Skin of body (tissue), 3 donors: ENCODE data around the gene G2E3. TPM values are rescaled to one million over a fixed set of nuclear protein-coding genes. Genes with fewer than 3 reads are reported as not detected.

Source experiments
- DNase-seq: peaks from one replicate; lab custom pipeline; 2025; lab: John Stamatoyannopoulos, UW
- small RNA-seq: library from RNA; depleted of rRNA; stranded (forward); fragments of <200 nt; gene quantifications from one replicate; pipeline ENCODE3, GENCODE V24; 2014; ENCODE audit warnings: low replicate concordance
- total RNA-seq: library from RNA; depleted of rRNA; stranded (reverse); fragments of >200 nt; gene quantifications from one replicate; pipeline ENCODE4 v1.2.3, GENCODE V29; 2014

G2E3 gene
- total RNA-seq, 1 donor from 2014 or later = 22.4 TPM

DNA sequence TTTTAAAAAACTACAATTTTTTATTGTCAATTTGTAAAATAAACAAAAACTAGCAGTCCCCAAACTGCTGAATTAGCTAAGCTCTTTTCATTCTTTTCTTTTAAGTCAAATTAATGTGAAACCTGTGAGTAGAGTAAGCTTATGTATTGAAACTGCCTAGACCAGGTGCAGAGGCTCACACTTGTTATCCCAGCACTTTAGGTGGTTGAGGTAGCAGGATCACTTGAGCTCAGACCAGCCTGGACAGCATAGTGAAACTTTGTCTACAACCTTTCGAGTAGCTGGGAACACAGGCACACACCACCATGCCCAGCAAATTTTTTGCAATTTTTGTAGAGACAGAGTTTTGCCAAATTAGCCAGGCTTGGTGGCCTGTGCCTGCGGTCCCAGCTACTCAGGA is 89.5 kb downstream of the G2E3 start:
- no peak for DNase-seq

DNA sequence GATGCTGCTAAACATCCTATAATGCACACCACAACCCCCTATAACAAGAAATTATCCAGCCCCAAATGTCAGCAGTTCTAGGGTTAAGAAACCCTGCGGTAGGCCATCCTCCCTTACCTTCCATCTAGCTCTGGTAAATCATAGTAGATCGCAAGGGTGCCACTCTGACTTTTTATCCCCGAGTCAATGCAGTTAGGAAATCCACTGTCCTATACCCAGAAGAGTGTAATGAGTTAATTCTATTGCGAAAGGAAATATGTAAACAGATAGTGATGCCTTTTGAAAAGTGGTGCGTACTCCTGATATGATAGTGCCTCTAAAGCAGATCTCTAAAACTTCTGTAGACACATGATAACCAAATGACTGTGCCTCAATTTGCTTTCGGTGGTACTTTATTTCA is 93.0 kb downstream of the G2E3 start:
- no peak for DNase-seq

GRCh38 chr14:30655124-30655523 is 96.2 kb downstream of the G2E3 start:
- DNase-seq = no peak

GRCh38 chr14:30655658-30656057 is 96.7 kb downstream of the G2E3 start:
- DNase-seq = no peak

GRCh38 chr14:30656190-30656632 is 97.3 kb downstream of the G2E3 start:
- no peak for DNase-seq

GRCh38 chr14:30657050-30657449 is 98.1 kb downstream of the G2E3 start:
- no peak for DNase-seq

- DNase-seq = no peak
Observed at GRCh38 chr14:30657606-30658163, 98.7 kb downstream of the G2E3 start.

DNA sequence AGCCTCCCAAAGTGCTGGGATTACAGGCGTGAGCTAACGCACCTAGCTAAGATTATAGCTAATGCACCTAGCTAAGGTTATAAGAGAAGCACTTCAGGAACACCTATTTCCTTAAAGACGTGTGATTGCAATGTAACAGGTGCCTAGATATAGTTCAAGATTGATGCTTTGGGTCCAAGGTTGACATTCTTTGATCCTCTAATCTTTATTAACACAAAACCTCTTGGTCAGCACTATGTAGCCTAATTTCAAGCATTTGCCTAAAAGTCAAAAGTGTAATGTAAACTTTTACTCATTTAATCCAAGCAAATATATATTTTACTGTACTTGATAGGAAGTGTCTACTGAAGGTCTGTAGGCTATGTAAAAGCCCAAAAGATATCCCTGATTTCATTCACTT is 99.7 kb downstream of the G2E3 start:
- no peak for DNase-seq

- no peak for DNase-seq
Observed at GRCh38 chr14:30669594-30669993, 110.6 kb downstream of the G2E3 start.

Small RNA genes lying within 50 kb of the gene (small RNA-seq; reads per million reads assigned to genes)
- not detected for gene RF02271

Other genes starting within 250 kb of the G2E3 start
- gene SCFD1, start 63.2 kb downstream of the G2E3 start, total RNA-seq = 141 TPM